Transverse colon (tissue), 4 donors: ENCODE results near the gene MYL12A.

Experiments used
- EP300 ChIP-seq: sonication (generic); formaldehyde crosslinking; IDR thresholded peaks from one replicate; pipeline ENCODE4 v1.6.1; 2017; ENCODE audit warnings: antibody characterized with exemption, low read depth
- POLR2A ChIP-seq: fragments of 450-650 bp; IDR thresholded peaks from one replicate; pipeline ENCODE4 v1.6.1; 2016; ENCODE audit warnings: antibody characterized with exemption, mild to moderate bottlenecking, moderate library complexity
- POLR2AphosphoS5 ChIP-seq, 3 donors: sonication (generic); formaldehyde crosslinking; IDR thresholded peaks; one replicate each; pipeline ENCODE4 v1.6.1; 2016; ENCODE audit warnings: antibody characterized with exemption in 3 of 3
- TF ChIP-seq, protein P1 (sequence below), 5 experiments: fragments of 200-600 bp in 3 of 5; fragments of 450-650 bp in 2 of 5; sonication (generic) in 3 of 5; IDR thresholded peaks; 1 replicate in 2 of 5; 2 replicates in 3 of 5; pipeline ENCODE4 v1.5.1; 2016 to 2017; ENCODE audit warnings: antibody characterized with exemption in 5 of 5, inconsistent platforms in 3 of 5, mild to moderate bottlenecking in 2 of 5, moderate library complexity in 1 of 5

DNA sequence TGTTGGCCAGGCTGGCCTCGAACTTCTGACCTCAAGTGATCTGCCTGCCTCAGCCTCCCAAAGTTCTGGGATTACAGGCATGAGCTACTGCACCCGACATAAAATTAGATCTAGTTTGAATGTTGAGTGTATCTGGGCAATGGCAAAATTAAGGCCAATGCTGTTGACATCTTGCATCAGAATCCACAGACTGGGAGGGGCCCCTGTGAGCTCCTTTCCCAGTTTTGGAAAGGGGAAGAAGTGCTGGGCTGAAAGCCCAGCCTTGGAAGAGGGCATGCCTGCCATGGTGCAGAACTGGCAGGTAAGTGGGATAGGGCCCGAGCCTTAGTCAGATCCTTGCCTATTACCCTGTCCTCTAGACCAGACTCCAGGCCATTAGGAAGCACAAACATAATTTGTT, 23.4 kb upstream of the MYL12A start:
- TF ChIP-seq EP300 (no peak), POLR2A (no peak), POLR2AphosphoS5 (IDR thresholded peaks at IDR 0.05) (no peak)
- TF ChIP-seq, protein P1, sequence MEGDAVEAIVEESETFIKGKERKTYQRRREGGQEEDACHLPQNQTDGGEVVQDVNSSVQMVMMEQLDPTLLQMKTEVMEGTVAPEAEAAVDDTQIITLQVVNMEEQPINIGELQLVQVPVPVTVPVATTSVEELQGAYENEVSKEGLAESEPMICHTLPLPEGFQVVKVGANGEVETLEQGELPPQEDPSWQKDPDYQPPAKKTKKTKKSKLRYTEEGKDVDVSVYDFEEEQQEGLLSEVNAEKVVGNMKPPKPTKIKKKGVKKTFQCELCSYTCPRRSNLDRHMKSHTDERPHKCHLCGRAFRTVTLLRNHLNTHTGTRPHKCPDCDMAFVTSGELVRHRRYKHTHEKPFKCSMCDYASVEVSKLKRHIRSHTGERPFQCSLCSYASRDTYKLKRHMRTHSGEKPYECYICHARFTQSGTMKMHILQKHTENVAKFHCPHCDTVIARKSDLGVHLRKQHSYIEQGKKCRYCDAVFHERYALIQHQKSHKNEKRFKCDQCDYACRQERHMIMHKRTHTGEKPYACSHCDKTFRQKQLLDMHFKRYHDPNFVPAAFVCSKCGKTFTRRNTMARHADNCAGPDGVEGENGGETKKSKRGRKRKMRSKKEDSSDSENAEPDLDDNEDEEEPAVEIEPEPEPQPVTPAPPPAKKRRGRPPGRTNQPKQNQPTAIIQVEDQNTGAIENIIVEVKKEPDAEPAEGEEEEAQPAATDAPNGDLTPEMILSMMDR (IDR thresholded peaks at IDR 0.05) = no peak
